Endothelial cell of umbilical vein (primary cell): ENCODE results near the gene REC8. TPM values are rescaled to one million over a fixed set of nuclear protein-coding genes. Genes with fewer than 3 reads are reported as not detected.

Source experiments
- BruUV-seq: library from RNA; stranded (reverse); fragments of 400-500 nt; replicated peaks from 2 replicates; lab custom pipeline; 2021; lab: Mats Ljungman, UMichigan
- CTCF ChIA-PET: fragments of 300-600, 350-600 bp; sonication (Branson Sonifier 250); formaldehyde crosslinking; loops from one replicate; lab custom pipeline; 2021; ENCODE audit warnings: antibody characterized with exemption, inconsistent platforms; lab: Charles Lee
- POLR2A ChIA-PET: fragments of 300-600, 350-600 bp; sonication (Branson Sonifier 250); formaldehyde crosslinking; loops from one replicate; lab custom pipeline; 2021; ENCODE audit warnings: antibody characterized with exemption, inconsistent platforms; lab: Charles Lee
- DNase-seq: peaks from one replicate; pipeline ENCODE4 v3.0.0-alpha.2; 2011; ENCODE audit warnings: low read depth, low spot score
- FAIRE-seq: peaks from 2 replicates; lab custom pipeline; 2011; peaks lifted over from hg19 to GRCh38; lab: Jason Lieb, UNC
- H2AFZ ChIP-seq: 2 replicates; pipeline ENCODE4 v1.6.0; 2012; ENCODE audit warnings: low read depth, low read length, control low read depth, inconsistent platforms
- H3K27ac ChIP-seq: 2 replicates; pipeline ENCODE4 v1.5.1; 2011; ENCODE audit warnings: low read depth, mild to moderate bottlenecking, control low read depth, low read length, moderate library complexity; ENCODE audit not compliant: insufficient read depth
- H3K27me3 ChIP-seq, 2 experiments: 2 replicates each; pipeline versions ENCODE4 v1.6.0 to v1.6.1; 2011; ENCODE audit warnings: low read length in 2 of 2, mixed read lengths in 1 of 2; ENCODE audit not compliant: control insufficient read depth in 2 of 2, insufficient read depth in 2 of 2
- H3K36me3 ChIP-seq, 2 experiments: 2 replicates in 1 of 2; 3 replicates in 1 of 2; pipeline ENCODE4 v1.5.1; 2011; ENCODE audit warnings: low read length in 2 of 2, mild to moderate bottlenecking in 1 of 2, moderate library complexity in 1 of 2; ENCODE audit not compliant: control insufficient read depth in 2 of 2, insufficient read depth in 2 of 2; ENCODE audit errors: extremely low read depth in 1 of 2
- H3K4me1 ChIP-seq: 3 replicates; pipeline ENCODE4 v1.5.1; 2011; ENCODE audit warnings: mild to moderate bottlenecking, low read length; ENCODE audit not compliant: control insufficient read depth, insufficient read depth; ENCODE audit errors: extremely low read depth
- H3K4me2 ChIP-seq: 2 replicates; pipeline ENCODE4 v1.6.1; 2011; ENCODE audit warnings: low read length, control low read depth, mixed read lengths; ENCODE audit not compliant: insufficient read depth
- H3K4me3 ChIP-seq, 3 experiments: fragments of 200-600 bp in 1 of 3; sonication (generic), shearing (Covaris generic) in 1 of 3; replicated peaks in 1 of 3; 2 replicates each; pipeline ENCODE4 v1.5.1; 2011 to 2016; ENCODE audit warnings: control low read depth in 3 of 3, low read length in 3 of 3, mild to moderate bottlenecking in 2 of 3, inconsistent platforms in 1 of 3, low read depth in 1 of 3, moderate library complexity in 1 of 3; ENCODE audit not compliant: insufficient read depth in 1 of 3
- H3K79me2 ChIP-seq: 2 replicates; pipeline ENCODE4 v1.6.0; 2012; ENCODE audit warnings: low read length, inconsistent platforms; ENCODE audit not compliant: control insufficient read depth, insufficient read depth
- H3K9ac ChIP-seq: replicated peaks from 2 replicates; pipeline ENCODE3; 2011; ENCODE audit warnings: low read length, control low read depth; ENCODE audit not compliant: insufficient read depth; ENCODE audit errors: extremely low read depth
- H3K9me1 ChIP-seq: replicated peaks from 3 replicates; pipeline ENCODE4 v1.6.0; 2011; ENCODE audit warnings: mild to moderate bottlenecking, low read length; ENCODE audit not compliant: control insufficient read depth, insufficient read depth; ENCODE audit errors: extremely low read depth
- H3K9me3 ChIP-seq: replicated peaks from 2 replicates; pipeline ENCODE4 v1.5.1; 2012; ENCODE audit warnings: low read length, inconsistent platforms; ENCODE audit not compliant: control insufficient read depth, insufficient read depth
- H4K20me1 ChIP-seq: replicated peaks from 2 replicates; pipeline ENCODE3; 2011; ENCODE audit warnings: mild to moderate bottlenecking, low read length; ENCODE audit not compliant: control insufficient read depth, insufficient read depth; ENCODE audit errors: extremely low read depth
- EZH2 ChIP-seq: IDR thresholded peaks from 2 replicates; pipeline ENCODE4 v1.6.1; 2012; ENCODE audit warnings: borderline replicate concordance, low read depth, mild to moderate bottlenecking, moderate library complexity, low read length, inconsistent platforms; ENCODE audit not compliant: severe bottlenecking
- FOS ChIP-seq: IDR thresholded peaks from 2 replicates; pipeline ENCODE4 v1.6.1; 2011; ENCODE audit warnings: mild to moderate bottlenecking, low read length, moderate library complexity, borderline replicate concordance; ENCODE audit not compliant: insufficient read depth
- GATA2 ChIP-seq: IDR thresholded peaks from 2 replicates; pipeline ENCODE4 v1.7.0; 2011; ENCODE audit warnings: low read depth, mild to moderate bottlenecking, moderate library complexity, mixed read lengths, low read length; ENCODE audit not compliant: insufficient read length, insufficient read depth
- JUN ChIP-seq: IDR thresholded peaks from 2 replicates; pipeline ENCODE4 v1.6.1; 2011; ENCODE audit warnings: borderline replicate concordance, low read depth; ENCODE audit not compliant: insufficient read length, insufficient read depth
- MAX ChIP-seq: IDR thresholded peaks from 2 replicates; pipeline ENCODE4 v1.6.1; 2011; ENCODE audit not compliant: insufficient read depth, insufficient read length
- MYC ChIP-seq: IDR thresholded peaks from one replicate; pipeline ENCODE4 v1.6.1; 2011; ENCODE audit warnings: mild to moderate bottlenecking, low read depth, low read length
- POLR2A ChIP-seq: IDR thresholded peaks from 2 replicates; pipeline ENCODE4 v1.6.1; 2012; ENCODE audit warnings: low read depth, mild to moderate bottlenecking, control low read depth, low read length
- POLR2AphosphoS5 ChIP-seq: IDR thresholded peaks from 2 replicates; pipeline ENCODE4 v1.6.1; 2012; ENCODE audit warnings: low read depth, mild to moderate bottlenecking, control low read depth, low read length, moderate library complexity; ENCODE audit not compliant: insufficient read depth
- dilution Hi-C: fragments of 300-500 bp; cut with MboI; formaldehyde crosslinking; loops from one replicate; pipeline ENCODE4 v1.15.0; 2019; ENCODE audit warnings: low sequenced_read_pairs; ENCODE audit not compliant: extremely low pct_ligation_motif_present
- intact Hi-C: fragments of 100-400 bp; cut with micrococcal nuclease; formaldehyde crosslinking; loops from one replicate; pipeline ENCODE4 v1.10.0; 2022
- polyA plus RNA-seq, 4 experiments: library from polyadenylated mRNA; depleted of rRNA in 3 of 4; stranded (reverse) in 3 of 4; unstranded in 1 of 4; fragments of >200 nt; gene quantifications; 2 replicates each; pipeline versions ENCODE4 v1.2.1 to v1.2.3, GENCODE V29; 2011 to 2012; ENCODE audit warnings: missing spikeins in 1 of 4
- total RNA-seq: library from RNA; stranded (reverse); gene quantifications from 2 replicates; pipeline ENCODE4 v1.2.3, GENCODE V29; 2021
- TF ChIP-seq, protein P1 (sequence below), 2 donors: IDR thresholded peaks; 1 replicate in 1 of 2; 2 replicates in 1 of 2; pipeline ENCODE4 v1.5.1; 2011; ENCODE audit warnings: low read length in 2 of 2, mild to moderate bottlenecking in 2 of 2, moderate library complexity in 2 of 2, control low read depth in 1 of 2, inconsistent platforms in 1 of 2, low read depth in 1 of 2; ENCODE audit not compliant: insufficient read depth in 1 of 2; ENCODE audit errors: extremely low read depth in 1 of 2

Gene REC8
- total and polyA plus RNA-seq, 2 donors (not counting 3 experiments of a cell fraction or from before 2014, with no cell fraction given): 12.5 to 33.6 TPM

DNA sequence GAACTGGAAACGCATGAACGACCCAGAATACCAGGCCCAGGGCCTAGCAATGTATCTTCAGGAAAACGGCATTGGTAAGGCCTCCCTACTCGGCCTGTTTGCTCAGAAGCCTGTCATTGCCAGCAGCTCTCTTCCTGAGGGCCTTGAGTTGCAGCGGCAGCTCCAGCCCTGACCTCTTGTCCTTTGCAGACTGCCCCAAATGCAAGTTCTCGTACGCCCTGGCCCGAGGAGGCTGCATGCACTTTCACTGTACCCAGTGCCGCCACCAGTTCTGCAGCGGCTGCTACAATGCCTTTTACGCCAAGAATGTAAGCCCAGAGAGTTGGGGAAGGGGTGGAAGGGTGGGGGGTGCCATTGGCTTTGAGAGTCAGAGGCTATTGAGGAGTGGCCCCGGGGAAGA is 14.5 kb upstream of the REC8 start:
- CTCF ChIA-PET: interaction anchor here (1.4 kb wide), 1 partner anchor 11 kb away, joined by 3 read pairs; the partner anchor contains the start of gene PSME2
- Histone ChIP-seq H2AFZ (no peak overlapping the region), H3K79me2 (peaks cover 5% of the 10 kb centered on the region), H3K27me3 (no peaks in the 10 kb centered on the region), H3K4me3 (no peak overlapping the region), H3K4me2 (no peak overlapping the region), H3K36me3 (peaks cover 25 to 41% of the 10 kb centered on the region in 2 experiments), H3K9ac (no peak overlapping the region), H3K9me1 (no peaks in the 10 kb centered on the region), H3K9me3 (no peaks in the 10 kb centered on the region), H3K27ac (no peak overlapping the region), H4K20me1 (no peaks in the 10 kb centered on the region), H3K4me1 (peaks cover 15% of the 10 kb centered on the region)
- FAIRE-seq (no peak), DNase-seq (no peak)
- POLR2A ChIA-PET: no interaction called here
- BruUV-seq: no TSS peak
- TF ChIP-seq POLR2A (no peak), MAX (no peak), FOS (no peak), JUN (no peak), POLR2AphosphoS5 (no peak), MYC (no peak), GATA2 (no peak), EZH2 (no peak)
- TF ChIP-seq, protein P1, sequence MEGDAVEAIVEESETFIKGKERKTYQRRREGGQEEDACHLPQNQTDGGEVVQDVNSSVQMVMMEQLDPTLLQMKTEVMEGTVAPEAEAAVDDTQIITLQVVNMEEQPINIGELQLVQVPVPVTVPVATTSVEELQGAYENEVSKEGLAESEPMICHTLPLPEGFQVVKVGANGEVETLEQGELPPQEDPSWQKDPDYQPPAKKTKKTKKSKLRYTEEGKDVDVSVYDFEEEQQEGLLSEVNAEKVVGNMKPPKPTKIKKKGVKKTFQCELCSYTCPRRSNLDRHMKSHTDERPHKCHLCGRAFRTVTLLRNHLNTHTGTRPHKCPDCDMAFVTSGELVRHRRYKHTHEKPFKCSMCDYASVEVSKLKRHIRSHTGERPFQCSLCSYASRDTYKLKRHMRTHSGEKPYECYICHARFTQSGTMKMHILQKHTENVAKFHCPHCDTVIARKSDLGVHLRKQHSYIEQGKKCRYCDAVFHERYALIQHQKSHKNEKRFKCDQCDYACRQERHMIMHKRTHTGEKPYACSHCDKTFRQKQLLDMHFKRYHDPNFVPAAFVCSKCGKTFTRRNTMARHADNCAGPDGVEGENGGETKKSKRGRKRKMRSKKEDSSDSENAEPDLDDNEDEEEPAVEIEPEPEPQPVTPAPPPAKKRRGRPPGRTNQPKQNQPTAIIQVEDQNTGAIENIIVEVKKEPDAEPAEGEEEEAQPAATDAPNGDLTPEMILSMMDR (IDR thresholded peaks at IDR 0.05; ENCODE audit: extremely low read depth in 1 of 2, insufficient read depth in 1 of 2, low read depth in 1 of 2, low read length in 2 of 2): no peak
- dilution Hi-C loops (no loop called here), intact Hi-C loops (no loop called here)
